H1 (cell line): ENCODE data around the gene TTLL5. TPM values are rescaled to one million over a fixed set of nuclear protein-coding genes. Genes with fewer than 3 reads are reported as not detected.

Experiments used
- HDAC2 ChIP-seq, 2 experiments: fragments of 300-600 bp in 1 of 2; sonication (generic) in 1 of 2; IDR thresholded peaks; 2 replicates each; pipeline ENCODE4 v1.6.1; 2011 to 2012; ENCODE audit warnings: low read depth in 2 of 2, low read length in 2 of 2, mild to moderate bottlenecking in 2 of 2, moderate library complexity in 2 of 2, borderline replicate concordance in 1 of 2, inconsistent platforms in 1 of 2
- SIN3A ChIP-seq, 2 experiments: IDR thresholded peaks in 1 of 2; conservative IDR thresholded peaks in 1 of 2; 2 replicates each; pipeline ENCODE4 v1.6.1; 2011 to 2012; ENCODE audit warnings: low read length in 2 of 2, improper control_type of control experiment in 1 of 2, low read depth in 1 of 2, mild to moderate bottlenecking in 1 of 2
- polyA plus RNA-seq, 7 experiments: library from polyadenylated mRNA; depleted of rRNA in 3 of 7; stranded (reverse) in 5 of 7; unstranded in 2 of 7; fragments of >200 nt in 5 of 7; fragments of 200-250 nt in 2 of 7; gene quantifications; 1 replicate in 5 of 7; 2 replicates in 1 of 7; 4 replicates in 1 of 7; pipeline versions ENCODE4 v1.2.1 to v1.2.3, GENCODE V29; 2011 to 2013; ENCODE audit warnings: missing spikeins in 2 of 7, mixed read lengths in 2 of 7
- total RNA-seq: library from RNA; stranded (reverse); fragmentation: NEBNext Ultra II Directional; extraction: Animal tissue kit (Norgen Biotek cat#: 25700); gene quantifications from 2 replicates; pipeline ENCODE4 v1.2.1, GENCODE V29; 2021
- TF ChIP-seq, protein P1 (sequence below): IDR thresholded peaks from 2 replicates; pipeline ENCODE4 v1.6.1; 2011; ENCODE audit warnings: low read depth, mild to moderate bottlenecking, low read length; ENCODE audit not compliant: insufficient read depth

TTLL5 gene
- total and polyA plus RNA-seq, 2 of the 8 experiments (the other 6 are each of a cell fraction or from before 2014, with no cell fraction given) = 16.1 to 45.9 TPM

DNA sequence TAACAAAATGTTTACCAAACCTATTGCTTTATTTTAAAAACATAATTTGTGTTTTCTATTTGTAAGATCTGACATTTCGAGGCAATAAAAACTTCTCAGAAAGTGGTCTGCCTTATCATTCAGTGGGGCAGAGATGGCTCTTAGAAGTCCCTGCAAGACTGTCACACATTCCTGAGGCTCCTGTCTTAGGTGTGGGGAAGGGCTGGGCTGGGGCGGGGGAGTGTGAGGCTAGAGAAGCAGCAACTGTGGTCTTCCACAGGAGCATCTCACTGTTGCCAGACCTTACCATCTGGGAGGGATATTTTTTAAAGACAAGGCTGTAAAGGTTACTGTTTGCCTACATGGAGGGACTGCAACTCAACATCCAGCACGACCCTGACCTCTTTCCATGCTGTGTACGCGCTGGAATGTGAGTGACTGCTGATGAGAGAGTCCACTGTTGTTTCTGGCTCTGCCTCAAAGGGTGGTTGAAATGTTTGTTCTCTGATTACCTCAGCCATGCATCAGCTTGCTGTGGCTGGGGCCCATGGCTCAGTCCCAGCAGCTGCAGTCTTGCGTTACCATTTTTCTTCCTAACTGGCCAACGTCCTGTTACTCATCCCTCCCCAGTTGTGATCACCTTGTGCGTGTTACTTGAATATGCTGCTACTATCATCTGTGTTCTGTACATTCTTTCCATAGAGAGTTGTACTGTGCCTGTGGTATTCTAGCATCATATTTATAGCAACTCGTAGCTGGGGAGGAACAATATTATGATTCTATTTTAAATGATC is 12.8 kb upstream of the TTLL5 start (continued):
- TF ChIP-seq, protein P1, sequence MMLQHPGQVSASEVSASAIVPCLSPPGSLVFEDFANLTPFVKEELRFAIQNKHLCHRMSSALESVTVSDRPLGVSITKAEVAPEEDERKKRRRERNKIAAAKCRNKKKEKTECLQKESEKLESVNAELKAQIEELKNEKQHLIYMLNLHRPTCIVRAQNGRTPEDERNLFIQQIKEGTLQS = no peak
- TF ChIP-seq HDAC2 (IDR thresholded peaks at IDR 0.05; ENCODE audit: borderline replicate concordance in 1 of 2, low read depth in 2 of 2, low read length in 2 of 2) (no peak), SIN3A (conservative IDR thresholded peaks at IDR 0.05 in 1 of 2, IDR thresholded peaks at IDR 0.05 in 1 of 2; ENCODE audit: low read depth in 1 of 2, low read length in 2 of 2) (no peak)
